Panc1 (cell line): ENCODE results near the gene C2. TPM values are rescaled to one million over a fixed set of nuclear protein-coding genes. Genes with fewer than 3 reads are reported as not detected.

Experiments used
- ATAC-seq: fragments of 200-7000 bp; cut with Tn5 transposase; 2 replicates; pipeline ENCODE4 v1.9.1; 2020; ENCODE audit warnings: mild to moderate bottlenecking, moderate library complexity
- BruUV-seq: library from RNA; stranded (reverse); fragments of 400-500 nt; replicated peaks from 2 replicates; lab custom pipeline; 2021; lab: Mats Ljungman, UMichigan
- CTCF ChIA-PET: fragments of 300-600 bp; sonication (Branson Sonifier 250); formaldehyde crosslinking; loops from one replicate; lab custom pipeline; 2022; ENCODE audit warnings: antibody characterized with exemption; lab: Charles Lee
- POLR2A ChIA-PET: fragments of 300-600 bp; sonication (Branson Sonifier 250); formaldehyde crosslinking; loops from one replicate; lab custom pipeline; 2022; ENCODE audit warnings: antibody characterized with exemption; lab: Charles Lee
- DNase-seq: peaks from one replicate; pipeline ENCODE4 v3.0.0-alpha.2; 2010; ENCODE audit warnings: low read depth, low spot score
- H3K27ac ChIP-seq: 2 replicates; pipeline ENCODE4 v1.5.1; 2011; ENCODE audit warnings: mild to moderate bottlenecking, low read length, inconsistent platforms
- H3K27me3 ChIP-seq: fragments of 200-500 bp; sonication (Bioruptor generic); 2 replicates; pipeline ENCODE4 v1.6.0; 2014; ENCODE audit warnings: low read length, inconsistent platforms; ENCODE audit not compliant: control insufficient read depth, insufficient read depth
- H3K36me3 ChIP-seq: fragments of 200-500 bp; sonication (Bioruptor generic); 2 replicates; pipeline ENCODE4 v1.5.1; 2014; ENCODE audit warnings: inconsistent platforms, mild to moderate bottlenecking, low read length, moderate library complexity; ENCODE audit not compliant: control insufficient read depth, insufficient read depth
- H3K4me1 ChIP-seq: 2 replicates; pipeline ENCODE4 v1.5.1; 2011; ENCODE audit warnings: inconsistent platforms, mild to moderate bottlenecking, low read length, moderate library complexity; ENCODE audit not compliant: control insufficient read depth, insufficient read depth
- H3K4me3 ChIP-seq, 2 experiments: 2 replicates each; pipeline ENCODE4 v1.5.1; 2011 to 2012; ENCODE audit warnings: low read depth in 2 of 2, low read length in 2 of 2, mild to moderate bottlenecking in 2 of 2, inconsistent platforms in 1 of 2, moderate library complexity in 1 of 2
- H3K9me3 ChIP-seq: fragments of 200-500 bp; sonication (Bioruptor generic); 2 replicates; pipeline ENCODE4 v1.5.1; 2014; ENCODE audit warnings: low read depth, mild to moderate bottlenecking, inconsistent platforms, low read length, moderate library complexity; ENCODE audit not compliant: control insufficient read depth, insufficient read depth
- CTCF ChIP-seq: fragments of 450-650 bp; IDR thresholded peaks from 2 replicates; pipeline ENCODE4 v1.5.1; 2017; ENCODE audit warnings: mild to moderate bottlenecking
- POLR2AphosphoS5 ChIP-seq: IDR thresholded peaks from 2 replicates; pipeline ENCODE4 v1.6.1; 2012; ENCODE audit warnings: mild to moderate bottlenecking, low read depth, low read length, moderate library complexity
- REST ChIP-seq, 2 experiments: IDR thresholded peaks; 2 replicates each; pipeline ENCODE4 v1.6.1; 2011 to 2012; ENCODE audit warnings: low read depth in 2 of 2, control low read depth in 1 of 2, low read length in 1 of 2, mild to moderate bottlenecking in 1 of 2, moderate library complexity in 1 of 2; ENCODE audit not compliant: insufficient read depth in 1 of 2
- SIN3A ChIP-seq: IDR thresholded peaks from 2 replicates; pipeline ENCODE4 v1.6.1; 2012; ENCODE audit warnings: low read depth, mild to moderate bottlenecking, low read length, moderate library complexity, borderline replicate concordance; ENCODE audit not compliant: insufficient read depth
- TCF7L2 ChIP-seq: IDR thresholded peaks from 2 replicates; pipeline ENCODE4 v1.6.1; 2011; ENCODE audit warnings: mild to moderate bottlenecking, low read depth, low read length, inconsistent platforms
- in situ Hi-C: cut with HindIII; loops from 2 replicates; pipeline ENCODE4 v1.10.0; 2016; ENCODE audit warnings: low sequenced_read_pairs, low pct_unique_long_range_greater_than_20kb
- intact Hi-C: fragments of 100-400 bp; cut with micrococcal nuclease; formaldehyde crosslinking; loops from one replicate; pipeline ENCODE4 v1.10.0; 2022; ENCODE audit not compliant: unreplicated experiment
- total RNA-seq: library from RNA; stranded (reverse); gene quantifications from one replicate; pipeline ENCODE4 v1.2.1, GENCODE V29; 2021; ENCODE audit not compliant: unreplicated experiment

The C2 gene
- total RNA-seq, 1 experiment from 2014 or later: 1.0 TPM

GRCh38 chr6:31943742-31944141 is 16.2 kb downstream of the C2 start:
- Histone ChIP-seq H3K27me3 (no peaks in the 10 kb centered on the region), H3K9me3 (no peaks in the 10 kb centered on the region), H3K27ac (no peak overlapping the region), H3K4me3 (no peak overlapping the region), H3K4me1 (peaks cover 16% of the 10 kb centered on the region), H3K36me3 (no peaks in the 10 kb centered on the region)
- ChIA-PET POLR2A (no interaction called here), CTCF (no interaction called here)
- TF ChIP-seq REST (IDR thresholded peaks at IDR 0.05; ENCODE audit: insufficient read depth in 1 of 2, low read depth in 2 of 2, low read length in 1 of 2): no peak
- TF ChIP-seq CTCF: no peak
- TF ChIP-seq TCF7L2: no peak
- no peak for TF ChIP-seq SIN3A
- TF ChIP-seq POLR2AphosphoS5: no peak
- in situ Hi-C loops: no loop called here
- ATAC-seq (no peak), DNase-seq (no peak)
- intact Hi-C loops: no loop called here
- BruUV-seq: no TSS peak

GRCh38 chr6:31945154-31945506 is 17.6 kb downstream of the C2 start:
- no peak overlapping the region for H3K27ac ChIP-seq
- H3K4me1 ChIP-seq: peaks cover 15% of the 10 kb centered on the region
- H3K4me3 ChIP-seq: no peak overlapping the region; a peak in 1 of 4 replicates
- TF ChIP-seq CTCF (no peak), REST (IDR thresholded peaks at IDR 0.05; ENCODE audit: insufficient read depth in 1 of 2, low read depth in 2 of 2, low read length in 1 of 2) (no peak), TCF7L2 (no peak), SIN3A (no peak), POLR2AphosphoS5 (no peak)
- CTCF ChIA-PET: no interaction called here
- no TSS peak for BruUV-seq
- intact Hi-C loops: no loop called here
- no peaks in the 10 kb centered on the region for H3K27me3 ChIP-seq
- POLR2A ChIA-PET: no interaction called here
- no peaks in the 10 kb centered on the region for H3K9me3 ChIP-seq
- ATAC-seq (peak; percentile 13; the same call in 1 of the 2 replicates), DNase-seq (no peak)
- H3K36me3 ChIP-seq: no peaks in the 10 kb centered on the region
- in situ Hi-C loops: no loop called here
